ENCODE results near the gene PMEPA1. TPM values are rescaled to one million over a fixed set of nuclear protein-coding genes. Genes with fewer than 3 reads are reported as not detected.

PMEPA1 gene
- total RNA-seq, 4 donors from 2014 or later: 7.5 to 31.3 (median 13.9) TPM

DNA sequence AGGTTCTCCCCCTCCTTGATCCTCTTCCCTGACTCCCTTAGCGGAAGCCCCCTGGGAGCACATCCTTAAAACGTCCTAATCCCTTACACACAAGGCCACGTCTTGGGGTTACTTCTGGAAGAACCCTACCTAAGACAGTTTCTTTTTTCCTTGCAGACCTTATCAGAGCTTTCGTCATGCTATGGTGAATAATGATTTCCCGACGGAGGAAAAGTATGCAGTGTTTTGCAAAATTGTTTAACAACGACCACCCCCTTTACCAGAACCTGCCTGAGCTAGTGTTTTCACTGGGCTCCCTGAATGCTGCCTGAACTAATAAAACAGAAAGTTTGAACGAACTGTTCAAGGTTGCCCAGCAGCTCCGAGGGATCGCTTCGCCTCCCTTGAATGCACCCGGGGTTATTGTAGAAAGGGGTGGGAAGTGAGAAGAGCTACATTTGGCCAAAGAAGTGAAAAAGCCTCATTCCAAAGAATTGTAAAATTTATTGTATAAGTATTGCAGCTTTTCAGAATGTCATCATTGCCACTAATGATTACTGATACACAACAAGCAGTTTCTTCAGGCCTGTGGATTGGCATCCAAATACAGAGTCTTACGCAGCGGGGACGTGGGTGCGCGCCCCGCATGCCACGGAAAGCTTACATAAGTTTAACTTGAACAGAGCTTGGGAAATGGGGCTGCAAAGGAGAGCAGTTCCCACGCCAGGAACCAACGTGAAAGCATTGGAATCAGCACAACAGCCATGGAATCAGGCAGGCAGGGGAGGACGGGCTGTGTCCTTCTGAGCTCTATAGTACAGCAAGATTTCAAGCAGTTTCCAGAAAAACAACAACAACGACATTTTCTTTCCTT is 61.7 kb downstream of the PMEPA1 start:
- TF ChIP-seq, protein P1, sequence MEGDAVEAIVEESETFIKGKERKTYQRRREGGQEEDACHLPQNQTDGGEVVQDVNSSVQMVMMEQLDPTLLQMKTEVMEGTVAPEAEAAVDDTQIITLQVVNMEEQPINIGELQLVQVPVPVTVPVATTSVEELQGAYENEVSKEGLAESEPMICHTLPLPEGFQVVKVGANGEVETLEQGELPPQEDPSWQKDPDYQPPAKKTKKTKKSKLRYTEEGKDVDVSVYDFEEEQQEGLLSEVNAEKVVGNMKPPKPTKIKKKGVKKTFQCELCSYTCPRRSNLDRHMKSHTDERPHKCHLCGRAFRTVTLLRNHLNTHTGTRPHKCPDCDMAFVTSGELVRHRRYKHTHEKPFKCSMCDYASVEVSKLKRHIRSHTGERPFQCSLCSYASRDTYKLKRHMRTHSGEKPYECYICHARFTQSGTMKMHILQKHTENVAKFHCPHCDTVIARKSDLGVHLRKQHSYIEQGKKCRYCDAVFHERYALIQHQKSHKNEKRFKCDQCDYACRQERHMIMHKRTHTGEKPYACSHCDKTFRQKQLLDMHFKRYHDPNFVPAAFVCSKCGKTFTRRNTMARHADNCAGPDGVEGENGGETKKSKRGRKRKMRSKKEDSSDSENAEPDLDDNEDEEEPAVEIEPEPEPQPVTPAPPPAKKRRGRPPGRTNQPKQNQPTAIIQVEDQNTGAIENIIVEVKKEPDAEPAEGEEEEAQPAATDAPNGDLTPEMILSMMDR (IDR thresholded peaks at IDR 0.05; ENCODE audit: low read depth): no peak

DNA sequence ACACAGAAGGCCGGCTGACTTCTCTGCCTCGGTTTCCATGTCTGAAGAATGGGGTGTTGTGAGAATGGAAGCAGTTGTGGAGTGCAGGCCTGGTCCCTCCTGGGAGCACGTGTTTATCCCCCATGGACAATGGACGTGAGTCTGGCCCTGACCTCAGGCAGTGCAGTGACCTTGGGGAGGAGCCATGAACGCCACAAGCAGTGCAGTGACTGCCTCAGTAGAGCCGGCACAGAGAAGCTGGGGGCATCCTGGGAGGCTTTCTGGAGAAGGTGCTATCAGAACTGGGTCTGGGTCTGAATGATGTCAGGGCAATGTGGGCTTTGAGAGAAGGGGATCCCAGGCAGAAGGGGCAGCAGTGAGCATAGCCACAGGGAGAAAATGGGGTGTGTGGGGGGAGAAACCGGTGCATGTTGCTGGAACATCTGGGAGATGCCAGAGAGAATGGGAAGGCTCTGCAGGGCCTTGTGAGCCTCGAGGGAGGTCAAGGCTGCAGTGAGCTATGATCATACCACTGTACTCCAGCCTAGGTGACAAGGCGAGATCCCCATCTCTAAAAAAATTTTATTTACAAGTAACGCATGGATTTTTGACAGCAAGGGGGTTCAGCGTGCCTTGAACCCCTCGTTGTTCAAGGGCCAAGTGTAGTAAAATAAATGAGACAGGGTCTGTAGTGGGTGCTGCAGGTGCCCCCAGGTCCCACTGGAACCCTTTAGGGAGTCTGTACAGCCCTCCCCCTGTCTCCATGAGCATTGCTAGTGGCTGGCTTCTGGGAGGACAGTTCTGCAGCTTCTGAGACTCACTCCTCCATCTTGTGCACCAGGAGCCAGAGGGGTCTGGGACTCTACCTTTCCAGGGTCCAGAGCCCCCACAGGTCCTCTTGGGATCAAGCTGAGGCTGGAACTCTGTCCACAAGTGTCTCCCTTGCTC is 62.5 kb downstream of the PMEPA1 start:
- TF ChIP-seq, protein P1 (IDR thresholded peaks at IDR 0.05; ENCODE audit: low read depth): no peak

DNA sequence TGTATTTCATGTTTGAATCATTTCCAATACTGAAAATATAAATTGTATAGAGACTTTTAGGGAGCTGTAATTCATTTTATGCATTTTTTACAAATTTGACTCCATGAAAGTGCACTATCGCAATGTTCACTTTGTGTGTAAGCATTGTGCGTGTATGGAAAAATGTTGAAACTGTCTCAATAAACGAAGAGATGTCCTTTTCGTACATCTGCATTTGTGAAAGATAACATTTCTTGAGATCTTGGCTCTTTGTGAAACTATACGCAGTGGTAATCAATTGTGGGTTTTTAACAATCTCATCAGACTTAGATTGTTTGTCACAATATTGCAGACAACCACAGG is 70.9 kb downstream of the PMEPA1 start:
- TF ChIP-seq, protein P1 (IDR thresholded peaks at IDR 0.05; ENCODE audit: low read depth): no peak

DNA sequence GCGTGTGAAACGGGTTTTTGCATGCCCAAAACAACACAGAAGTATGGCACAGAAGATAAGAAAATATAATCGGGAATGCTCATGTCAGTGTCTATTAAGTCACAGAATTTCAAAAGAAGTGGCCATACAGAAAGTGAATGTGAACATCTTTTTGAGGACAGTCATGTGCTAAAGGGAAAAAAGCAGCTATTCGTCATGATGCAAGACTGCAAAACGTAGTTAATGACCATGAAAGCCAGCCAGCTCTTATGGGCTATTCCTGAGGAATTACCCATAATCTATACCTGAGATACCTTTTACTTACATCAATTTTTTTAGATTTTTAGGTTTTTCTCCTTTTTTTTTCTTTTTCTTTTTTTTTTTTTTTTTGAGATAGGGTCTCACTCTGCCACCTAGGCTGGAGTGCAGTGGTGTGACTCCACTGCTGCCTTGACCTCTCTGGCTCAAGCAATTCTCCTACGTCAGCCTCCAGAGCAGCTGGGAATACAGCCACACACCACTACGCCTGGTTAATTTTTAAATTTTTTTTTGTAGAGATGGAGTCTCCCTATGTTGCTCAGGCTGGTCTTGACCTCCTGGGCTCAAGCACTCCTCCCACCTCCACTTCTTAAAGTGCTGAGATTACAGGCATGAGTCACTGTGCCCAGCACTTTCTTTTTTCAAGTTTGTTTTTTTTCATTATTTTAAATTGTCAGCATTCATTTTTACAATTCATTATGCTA is 71.5 kb downstream of the PMEPA1 start:
- TF ChIP-seq, protein P1 (IDR thresholded peaks at IDR 0.05; ENCODE audit: low read depth): no peak

DNA sequence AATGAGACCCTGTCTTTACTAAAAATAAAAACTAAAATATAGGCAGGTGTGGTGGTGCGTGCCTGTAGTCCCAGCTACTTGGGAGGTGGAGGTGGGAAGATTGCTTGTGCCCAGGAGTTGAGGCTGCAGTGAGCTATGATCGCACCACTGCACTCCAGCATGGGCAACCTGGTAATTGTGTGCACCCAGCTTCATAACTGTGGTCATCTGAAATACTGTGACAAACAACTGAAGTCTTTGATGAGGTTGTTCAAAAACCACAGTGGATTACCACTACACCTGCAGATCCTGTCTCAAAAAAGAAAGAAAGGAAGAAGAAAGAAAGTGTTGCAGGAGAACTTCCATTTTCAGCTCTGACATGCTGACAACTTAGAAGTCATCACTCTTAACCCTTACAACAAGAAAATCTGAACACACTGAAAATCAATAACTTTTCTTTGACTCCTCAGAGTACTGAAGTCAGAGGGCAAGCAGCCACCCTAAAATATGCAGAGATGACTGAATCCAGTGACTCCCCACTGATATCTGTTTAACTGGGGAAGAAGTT is 75.8 kb downstream of the PMEPA1 start:
- TF ChIP-seq, protein P1 (IDR thresholded peaks at IDR 0.05; ENCODE audit: low read depth): no peak

DNA sequence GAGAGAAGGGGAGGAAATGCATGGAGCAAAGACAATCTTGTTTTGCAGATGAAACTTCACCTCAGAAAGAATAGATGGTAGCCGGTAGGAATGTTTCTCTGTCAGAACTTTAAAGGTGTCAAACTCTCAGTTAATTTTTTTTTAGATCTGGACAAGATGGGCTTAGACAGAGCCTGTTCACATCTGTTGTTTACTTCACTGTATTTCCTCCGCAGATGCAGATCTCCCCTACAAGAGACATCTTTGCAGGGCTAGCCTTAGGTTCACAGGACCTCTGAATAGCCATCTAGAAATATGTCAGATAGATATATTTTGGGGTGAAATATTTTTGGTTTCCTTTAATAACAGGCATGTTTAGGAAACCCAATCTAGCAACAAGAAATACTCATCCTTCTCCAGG is 77.5 kb downstream of the PMEPA1 start:
- TF ChIP-seq, protein P1 (IDR thresholded peaks at IDR 0.05; ENCODE audit: low read depth): no peak
